Endothelial cell of umbilical vein (primary cell): ENCODE results near the gene ANKS1B.

Source experiments
- EZH2 ChIP-seq: IDR thresholded peaks from 2 replicates; pipeline ENCODE4 v1.6.1; 2012; ENCODE audit warnings: borderline replicate concordance, low read depth, mild to moderate bottlenecking, moderate library complexity, low read length, inconsistent platforms; ENCODE audit not compliant: severe bottlenecking
- GATA2 ChIP-seq: IDR thresholded peaks from 2 replicates; pipeline ENCODE4 v1.7.0; 2011; ENCODE audit warnings: low read depth, mild to moderate bottlenecking, moderate library complexity, mixed read lengths, low read length; ENCODE audit not compliant: insufficient read length, insufficient read depth
- MYC ChIP-seq: IDR thresholded peaks from one replicate; pipeline ENCODE4 v1.6.1; 2011; ENCODE audit warnings: mild to moderate bottlenecking, low read depth, low read length
- POLR2A ChIP-seq: IDR thresholded peaks from 2 replicates; pipeline ENCODE4 v1.6.1; 2012; ENCODE audit warnings: low read depth, mild to moderate bottlenecking, control low read depth, low read length
- POLR2AphosphoS5 ChIP-seq: IDR thresholded peaks from 2 replicates; pipeline ENCODE4 v1.6.1; 2012; ENCODE audit warnings: low read depth, mild to moderate bottlenecking, control low read depth, low read length, moderate library complexity; ENCODE audit not compliant: insufficient read depth
- TF ChIP-seq, protein P1 (sequence below), 2 donors: IDR thresholded peaks; 1 replicate in 1 of 2; 2 replicates in 1 of 2; pipeline ENCODE4 v1.5.1; 2011; ENCODE audit warnings: low read length in 2 of 2, mild to moderate bottlenecking in 2 of 2, moderate library complexity in 2 of 2, control low read depth in 1 of 2, inconsistent platforms in 1 of 2, low read depth in 1 of 2; ENCODE audit not compliant: insufficient read depth in 1 of 2; ENCODE audit errors: extremely low read depth in 1 of 2

DNA sequence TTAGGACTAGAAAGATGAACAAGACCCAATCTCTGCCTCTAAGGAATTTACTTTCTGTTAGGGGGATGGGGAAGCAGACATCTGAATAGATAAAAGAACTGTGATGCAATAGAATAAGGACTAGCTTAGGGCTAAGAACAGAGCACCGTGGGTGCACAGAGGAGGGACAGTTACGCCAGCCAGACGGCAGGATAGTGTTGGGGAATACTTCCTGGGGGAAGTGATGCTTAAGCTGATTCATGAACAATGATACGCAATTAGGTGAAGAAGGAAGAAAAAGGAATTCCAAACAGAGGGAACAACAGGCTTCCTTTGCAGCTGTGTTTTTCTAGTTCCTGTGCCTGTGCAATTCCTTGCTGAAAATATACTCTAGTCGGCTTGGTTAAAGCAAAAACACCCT, 838.6 kb downstream of the ANKS1B start:
- TF ChIP-seq GATA2 = no peak
- no peak for TF ChIP-seq POLR2AphosphoS5
- TF ChIP-seq, protein P1, sequence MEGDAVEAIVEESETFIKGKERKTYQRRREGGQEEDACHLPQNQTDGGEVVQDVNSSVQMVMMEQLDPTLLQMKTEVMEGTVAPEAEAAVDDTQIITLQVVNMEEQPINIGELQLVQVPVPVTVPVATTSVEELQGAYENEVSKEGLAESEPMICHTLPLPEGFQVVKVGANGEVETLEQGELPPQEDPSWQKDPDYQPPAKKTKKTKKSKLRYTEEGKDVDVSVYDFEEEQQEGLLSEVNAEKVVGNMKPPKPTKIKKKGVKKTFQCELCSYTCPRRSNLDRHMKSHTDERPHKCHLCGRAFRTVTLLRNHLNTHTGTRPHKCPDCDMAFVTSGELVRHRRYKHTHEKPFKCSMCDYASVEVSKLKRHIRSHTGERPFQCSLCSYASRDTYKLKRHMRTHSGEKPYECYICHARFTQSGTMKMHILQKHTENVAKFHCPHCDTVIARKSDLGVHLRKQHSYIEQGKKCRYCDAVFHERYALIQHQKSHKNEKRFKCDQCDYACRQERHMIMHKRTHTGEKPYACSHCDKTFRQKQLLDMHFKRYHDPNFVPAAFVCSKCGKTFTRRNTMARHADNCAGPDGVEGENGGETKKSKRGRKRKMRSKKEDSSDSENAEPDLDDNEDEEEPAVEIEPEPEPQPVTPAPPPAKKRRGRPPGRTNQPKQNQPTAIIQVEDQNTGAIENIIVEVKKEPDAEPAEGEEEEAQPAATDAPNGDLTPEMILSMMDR (IDR thresholded peaks at IDR 0.05; ENCODE audit: extremely low read depth in 1 of 2, insufficient read depth in 1 of 2, low read depth in 1 of 2, low read length in 2 of 2) = no peak
- TF ChIP-seq POLR2A = no peak
- TF ChIP-seq EZH2 = no peak
- no peak for TF ChIP-seq MYC
